ENCODE measurements around the gene NCF4.

The NCF4 gene

DNA sequence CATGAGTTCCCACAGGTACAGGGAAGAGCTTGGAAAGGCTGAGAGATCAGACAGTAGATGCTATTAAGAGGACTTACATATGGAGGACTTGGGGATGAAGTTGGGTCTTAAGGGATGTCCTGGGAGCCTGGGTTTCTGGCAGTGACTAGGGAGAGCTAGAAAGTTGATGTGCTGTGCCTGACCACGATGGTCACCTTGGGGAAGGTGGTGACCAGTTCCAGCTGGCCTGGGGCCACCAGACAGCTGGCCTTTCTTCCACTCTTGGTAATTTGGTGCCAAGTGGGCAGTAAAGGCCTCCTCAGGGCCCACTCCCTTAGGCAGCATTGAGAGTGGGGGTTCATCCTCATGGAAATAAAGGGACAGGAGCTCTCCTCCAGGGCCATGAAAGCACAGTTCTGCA is 38.7 kb downstream of the NCF4 start:
- DNase-seq: no peak

DNA sequence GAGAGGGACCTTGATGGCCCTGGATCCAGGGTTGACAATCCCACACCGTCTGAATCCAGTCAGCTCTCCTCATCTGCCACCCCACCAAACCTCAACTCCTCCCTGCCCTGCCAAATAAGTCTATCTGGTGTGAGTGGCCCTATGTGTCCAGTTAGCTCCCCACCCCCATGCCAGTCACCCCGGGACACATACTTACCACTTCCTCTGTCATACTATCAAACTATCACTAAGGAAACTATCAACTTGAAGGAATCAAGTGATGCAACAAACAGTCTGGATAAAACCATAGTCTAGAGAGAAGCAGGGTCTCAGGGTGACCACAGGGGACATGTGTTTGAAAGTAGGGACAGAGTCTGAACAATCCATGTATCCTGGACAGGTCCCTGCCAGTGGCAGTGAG is 39.4 kb downstream of the NCF4 start:
- peak; percentile 75 for DNase-seq

DNA sequence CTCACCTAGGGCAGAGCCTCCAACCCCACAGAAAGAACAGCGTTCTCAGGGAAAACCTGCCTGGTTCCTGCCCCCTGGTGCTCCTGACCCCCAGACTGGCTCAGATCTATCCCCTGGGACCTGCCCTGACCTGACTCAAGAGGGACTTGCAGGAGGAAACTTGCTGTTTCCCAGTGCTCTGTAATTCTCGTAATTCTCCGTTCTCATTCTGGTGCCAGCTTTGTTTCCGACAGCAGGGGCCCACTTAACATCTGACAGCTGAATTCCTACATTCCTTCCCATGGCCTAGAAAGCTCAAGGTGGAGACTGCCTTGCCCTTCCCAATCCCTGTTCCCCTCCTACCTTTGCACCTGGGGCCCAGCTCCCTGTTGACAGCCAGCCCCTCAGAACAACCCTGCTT is 40.1 kb downstream of the NCF4 start:
- no peak for DNase-seq

DNA sequence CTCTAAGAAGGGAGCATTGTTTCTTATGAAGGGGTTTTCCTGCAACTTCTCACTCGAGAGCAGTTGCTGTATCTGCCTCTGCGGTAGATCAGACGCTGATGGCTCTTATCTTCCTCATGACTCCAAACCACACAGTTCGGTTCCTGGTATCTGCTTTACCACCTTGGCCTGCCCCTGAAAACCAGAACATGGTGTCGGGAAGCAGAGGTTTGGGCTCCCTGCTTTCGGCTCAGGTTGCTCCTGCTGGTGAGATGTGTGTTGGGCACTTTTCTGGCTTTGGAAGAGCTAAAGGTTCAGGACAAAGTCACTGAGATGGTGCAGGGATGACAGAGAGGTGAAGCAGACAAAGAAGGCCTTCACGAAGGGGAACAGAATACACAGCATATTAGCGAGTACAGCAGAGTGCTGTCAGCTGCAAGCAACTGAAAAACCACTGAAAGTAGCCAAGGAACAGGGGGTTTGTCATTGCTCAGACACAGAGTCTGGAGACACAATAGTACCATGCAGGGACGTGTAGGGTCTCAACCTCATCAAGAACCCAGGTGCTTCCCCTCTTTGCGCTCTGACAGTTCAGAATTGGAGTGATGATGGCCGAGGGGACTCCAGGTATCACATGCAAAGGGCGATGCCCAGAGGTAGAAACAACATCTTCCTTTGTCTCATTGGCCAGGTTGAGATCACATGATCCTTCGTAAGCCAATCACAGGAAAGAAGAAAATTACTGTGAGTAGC is 40.8 kb downstream of the NCF4 start:
- peak; percentile 64 for DNase-seq

DNA sequence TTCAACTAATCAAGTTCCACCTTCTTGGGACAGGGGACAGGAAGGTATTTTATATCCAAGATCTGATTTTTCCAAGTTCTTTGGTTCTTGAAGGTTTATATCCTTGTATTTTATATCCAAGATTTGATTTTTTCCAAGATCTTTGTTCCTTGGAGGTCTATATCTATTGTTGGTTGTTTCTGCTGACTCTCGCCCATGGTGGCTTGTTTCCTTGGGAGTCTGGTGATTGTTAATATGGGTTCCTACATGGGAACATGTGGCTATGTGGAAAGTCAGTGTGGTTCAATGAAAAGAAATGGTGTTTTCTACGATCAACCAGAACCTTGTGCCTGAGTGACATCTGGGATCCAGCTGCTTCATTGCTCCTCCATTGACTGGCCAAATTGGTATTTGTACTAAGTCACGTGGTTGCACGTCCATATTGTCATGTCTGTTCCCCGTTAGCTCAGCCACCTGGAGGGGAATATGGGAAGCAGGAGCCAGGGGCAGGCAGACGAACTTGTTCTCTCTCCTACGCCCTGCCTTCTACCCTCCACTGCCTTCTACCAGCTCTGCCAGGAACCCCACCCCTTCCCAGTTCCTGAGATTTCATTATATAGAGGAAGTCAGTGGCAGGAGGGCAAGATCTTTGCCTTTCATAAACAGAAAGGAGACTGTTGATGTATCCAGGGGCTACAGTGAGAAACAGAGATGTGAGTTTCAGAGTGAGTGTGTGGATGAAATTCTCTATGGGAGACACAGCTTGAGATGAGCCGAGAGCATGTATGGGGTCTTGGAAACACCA is 41.5 kb downstream of the NCF4 start:
- DNase-seq: peak; percentile 25

DNA sequence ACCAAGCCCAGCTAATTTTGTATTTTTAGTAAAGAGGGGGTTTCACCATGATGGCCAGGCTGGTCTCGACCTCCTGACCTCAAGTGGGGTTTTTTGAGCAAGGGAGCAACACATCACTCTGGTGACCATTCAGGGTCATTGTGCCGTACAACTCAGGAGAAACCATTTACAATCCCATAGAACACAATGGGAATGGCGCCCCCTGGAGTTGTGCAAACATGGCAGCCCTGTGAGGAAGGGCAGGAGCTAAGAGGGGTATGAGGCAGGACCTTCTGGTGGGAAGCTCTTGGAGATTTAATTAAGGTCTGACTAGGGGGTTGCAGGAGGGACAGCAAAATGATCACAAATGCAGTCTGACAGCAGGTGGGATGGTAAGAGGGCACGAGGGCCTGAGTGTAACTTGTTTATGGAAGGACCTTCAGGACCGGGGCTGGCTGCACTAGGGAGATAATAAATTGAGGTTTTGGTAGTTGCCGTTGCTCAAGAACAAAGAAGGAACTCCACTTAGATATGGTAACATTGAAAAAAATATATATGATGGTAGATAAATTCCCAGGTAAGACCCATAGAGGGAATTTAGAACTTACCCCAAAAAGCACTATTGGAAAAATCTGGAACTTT is 43.6 kb downstream of the NCF4 start:
- DNase-seq: no peak

DNA sequence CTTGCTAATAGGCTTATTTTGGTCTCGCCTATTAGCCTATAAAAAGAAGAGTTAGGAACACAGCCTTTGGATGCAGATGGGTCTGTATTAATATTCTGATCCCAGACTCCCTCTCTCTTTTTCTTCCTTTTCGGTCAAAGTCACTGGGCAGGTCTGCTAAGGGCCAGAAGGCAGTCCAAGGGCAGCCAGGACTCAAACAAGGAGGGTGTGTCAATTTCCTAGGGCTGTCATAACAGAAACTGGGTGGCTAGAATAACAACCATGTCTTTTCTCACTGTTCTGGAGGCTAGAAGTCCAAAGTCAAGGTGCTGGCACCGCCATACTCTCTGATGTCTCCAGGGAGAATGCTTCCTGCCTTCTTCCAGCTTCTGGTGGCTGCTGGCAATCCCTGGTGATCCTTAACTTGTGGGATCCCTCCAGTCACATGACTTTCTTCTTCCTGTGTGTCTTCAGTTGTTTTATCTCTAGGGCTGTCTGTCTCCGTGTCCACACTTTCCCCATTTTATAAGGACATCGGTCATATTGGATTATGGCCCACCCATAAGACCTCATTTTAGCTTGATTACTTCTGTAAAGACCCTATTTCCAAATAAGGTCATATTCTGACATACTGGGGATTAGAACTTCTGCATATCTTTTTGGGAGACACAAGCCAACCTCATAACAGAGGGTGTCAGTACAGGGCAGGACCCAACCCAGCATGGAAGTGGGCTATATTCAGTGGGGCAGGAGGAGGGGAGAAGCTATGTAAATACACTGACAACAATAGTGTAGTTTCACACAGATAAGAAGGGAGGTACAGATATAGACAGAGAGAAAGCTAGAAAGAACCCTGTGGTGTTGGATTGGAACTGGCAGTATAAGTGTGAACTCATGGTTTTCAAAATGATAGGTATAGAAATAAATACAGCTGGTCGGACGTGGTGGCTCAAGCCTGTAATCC is 46.7 kb downstream of the NCF4 start:
- DNase-seq: no peak

DNA sequence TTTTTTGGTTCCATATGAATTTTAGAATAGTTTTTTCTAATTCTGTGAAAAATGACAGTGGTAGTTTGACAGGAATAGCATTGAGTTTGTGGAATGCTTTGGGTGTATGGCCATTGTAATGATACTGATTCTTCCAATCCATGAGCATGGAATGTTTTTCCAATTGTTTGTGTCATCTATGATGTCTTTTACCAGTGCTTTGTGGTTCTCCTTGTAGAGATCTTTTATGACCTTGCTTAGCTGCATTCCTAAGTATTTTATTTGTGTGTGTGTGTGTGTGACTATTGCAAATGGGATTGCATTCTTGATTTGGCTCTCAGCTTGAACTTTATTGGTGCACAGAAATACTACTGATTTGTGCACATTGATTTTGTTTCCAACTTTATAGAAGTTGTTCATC is 49.7 kb downstream of the NCF4 start:
- no peak for DNase-seq

DNA sequence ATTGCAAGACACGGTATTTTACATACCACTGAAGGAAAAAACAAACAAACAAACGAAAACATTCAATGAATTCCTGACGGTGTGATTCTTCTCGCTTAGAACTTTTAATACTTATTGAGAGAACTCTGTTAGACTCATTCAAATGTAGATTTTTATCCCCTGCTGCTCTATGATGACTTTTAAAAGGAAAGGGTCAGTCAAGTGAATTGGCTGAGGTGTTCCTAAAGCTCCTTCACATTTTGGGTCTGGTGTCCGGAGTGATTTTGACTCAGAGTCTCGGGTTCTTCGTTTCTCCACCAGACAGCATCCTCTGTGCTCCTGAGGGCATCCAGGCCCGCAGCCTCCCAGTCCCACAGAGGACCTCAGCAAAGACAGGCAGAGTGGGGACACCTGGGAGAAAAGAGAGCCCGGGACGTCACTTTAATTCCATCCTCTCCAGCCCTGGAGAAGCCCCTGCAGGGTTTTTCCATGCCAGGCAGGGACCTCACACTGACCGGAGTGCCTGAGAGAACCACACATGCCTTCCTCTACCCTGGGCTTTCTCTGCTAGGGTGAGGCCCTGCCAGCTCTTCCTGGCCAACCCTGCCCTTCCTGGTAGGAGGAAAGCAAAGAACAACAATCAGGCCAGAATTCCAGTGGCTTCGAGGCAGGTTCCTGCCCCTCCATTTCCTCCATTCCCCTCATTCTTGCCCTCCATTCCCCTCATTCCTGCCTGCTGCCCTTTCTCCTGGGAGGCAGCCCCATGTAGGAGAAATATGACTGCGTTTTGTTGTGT is 51.3 kb downstream of the NCF4 start:
- DNase-seq: no peak

DNA sequence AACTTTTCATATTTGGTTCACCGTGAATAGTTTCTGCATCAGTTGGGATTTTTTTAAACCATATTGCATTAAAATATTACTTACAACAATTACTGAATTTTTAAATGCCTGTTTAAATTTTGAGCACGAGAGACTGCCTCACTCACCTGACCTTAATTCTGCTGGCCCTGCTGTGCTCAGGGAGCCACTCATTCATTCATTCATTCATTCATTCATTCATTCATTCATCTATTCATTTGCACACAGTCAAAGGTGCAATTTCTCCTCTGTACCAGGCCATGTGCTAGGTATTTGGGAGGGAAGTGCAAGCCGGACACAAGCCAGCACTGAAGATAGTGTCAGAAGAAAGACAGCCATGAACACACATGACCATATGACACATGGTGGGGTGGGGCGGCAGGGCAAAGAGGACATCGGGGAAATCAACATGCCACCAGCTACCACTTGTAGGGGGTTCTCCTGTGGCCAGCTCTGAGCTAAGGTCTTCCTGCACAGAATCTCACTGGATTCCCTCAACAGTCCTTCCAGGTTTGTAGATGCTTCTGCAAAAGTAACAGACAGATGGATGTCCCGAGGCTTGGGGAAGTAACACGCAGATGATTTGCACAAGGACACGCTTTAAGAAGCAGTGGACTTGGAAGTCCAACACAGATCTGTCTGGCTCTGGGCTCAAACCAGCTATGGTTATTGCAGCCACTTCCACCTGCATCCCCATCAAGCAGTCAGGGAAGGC is 52.1 kb downstream of the NCF4 start:
- peak; percentile 52 for DNase-seq

DNA sequence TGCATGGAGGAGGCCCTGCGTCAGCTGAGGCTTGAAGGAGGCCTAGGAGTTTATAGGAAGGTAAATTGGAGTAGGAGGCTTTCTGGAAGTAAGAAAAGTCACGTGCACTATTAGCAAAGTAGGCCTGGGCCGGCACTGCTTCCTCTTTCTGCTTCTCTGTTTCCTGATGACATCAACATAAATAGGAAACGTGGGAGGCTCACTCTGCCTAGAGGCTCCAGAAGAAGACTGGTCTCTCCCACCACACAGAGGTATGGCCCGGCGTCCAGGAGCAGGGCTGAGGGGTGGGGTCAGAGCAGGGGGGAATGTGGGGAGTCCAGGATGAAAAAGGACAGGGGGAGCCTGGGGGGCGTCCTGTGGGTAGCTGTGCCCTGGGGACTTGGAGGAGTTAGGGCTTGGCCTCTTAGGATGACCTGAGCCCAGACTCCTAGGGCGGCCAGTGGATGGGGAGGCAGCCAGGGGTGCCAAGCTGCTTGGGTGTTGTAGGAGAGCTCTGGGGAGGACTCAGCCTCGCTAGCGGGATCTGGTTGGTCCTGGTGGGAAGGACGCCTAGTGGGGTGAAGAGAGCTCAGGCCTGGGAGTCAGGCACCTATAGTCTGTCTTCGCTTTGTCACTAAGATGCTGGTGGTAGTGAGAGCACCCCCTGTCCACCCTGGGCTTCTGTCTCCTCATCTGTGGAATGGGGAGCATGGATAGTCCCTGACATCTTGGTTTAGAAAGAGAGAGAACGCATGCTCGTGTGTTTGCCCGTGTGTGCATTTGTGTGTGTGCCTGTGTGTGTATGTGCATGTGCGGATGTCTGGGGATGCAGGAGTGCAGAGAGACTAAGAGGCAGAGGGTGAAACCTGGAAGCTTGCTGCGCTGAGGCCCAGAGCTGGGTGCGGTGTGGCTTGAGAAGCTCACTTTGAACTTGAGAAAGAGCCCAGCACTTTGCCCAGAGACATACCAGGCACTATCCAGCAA is 52.9 kb downstream of the NCF4 start, which contains the start of gene CSF2RB:
Gene CSF2RB, plus strand, starts transcription at position 202 of the 963 bp plus-strand sequence. CDS start 8,580 bp downstream, outside the sequence.
- peak; percentile 91 for DNase-seq

DNA sequence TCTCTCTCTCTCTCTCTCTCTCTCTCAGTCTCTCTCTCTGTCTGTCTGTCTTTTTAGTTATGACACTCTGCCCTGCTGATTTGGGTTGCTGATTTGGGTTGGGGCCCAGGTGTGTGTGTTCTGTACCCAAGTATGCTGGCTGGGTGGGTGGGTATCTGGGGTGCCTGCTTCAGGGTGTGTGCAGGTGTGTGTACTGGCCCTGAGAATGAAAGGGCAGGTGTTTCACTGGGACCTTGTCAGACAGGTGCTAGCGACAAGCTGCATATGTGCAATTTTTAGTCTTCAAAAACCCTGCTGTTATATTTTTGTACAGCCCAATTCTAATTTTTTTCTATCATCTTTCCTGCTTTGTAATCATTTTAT is 53.6 kb downstream of the NCF4 start:
- no peak for DNase-seq

DNA sequence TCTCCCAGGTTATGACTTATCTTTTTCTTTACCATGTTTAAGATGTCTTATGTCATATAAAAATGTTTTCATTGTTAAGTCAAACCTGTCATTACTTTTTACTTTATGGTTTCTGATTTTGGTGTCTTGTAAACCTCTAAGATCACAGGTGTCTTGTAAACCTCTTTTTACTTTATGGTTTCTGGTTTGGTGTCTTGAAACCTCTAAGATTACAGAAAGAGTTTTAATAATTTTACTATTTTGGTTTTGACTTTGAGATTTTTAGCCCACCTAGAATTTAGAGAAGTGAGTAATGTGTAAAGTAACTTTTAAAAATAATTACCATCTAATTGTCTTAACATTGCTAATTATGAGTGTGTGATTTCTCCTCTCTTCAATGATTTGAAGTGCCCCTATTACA is 55.2 kb downstream of the NCF4 start:
- no peak for DNase-seq

DNA sequence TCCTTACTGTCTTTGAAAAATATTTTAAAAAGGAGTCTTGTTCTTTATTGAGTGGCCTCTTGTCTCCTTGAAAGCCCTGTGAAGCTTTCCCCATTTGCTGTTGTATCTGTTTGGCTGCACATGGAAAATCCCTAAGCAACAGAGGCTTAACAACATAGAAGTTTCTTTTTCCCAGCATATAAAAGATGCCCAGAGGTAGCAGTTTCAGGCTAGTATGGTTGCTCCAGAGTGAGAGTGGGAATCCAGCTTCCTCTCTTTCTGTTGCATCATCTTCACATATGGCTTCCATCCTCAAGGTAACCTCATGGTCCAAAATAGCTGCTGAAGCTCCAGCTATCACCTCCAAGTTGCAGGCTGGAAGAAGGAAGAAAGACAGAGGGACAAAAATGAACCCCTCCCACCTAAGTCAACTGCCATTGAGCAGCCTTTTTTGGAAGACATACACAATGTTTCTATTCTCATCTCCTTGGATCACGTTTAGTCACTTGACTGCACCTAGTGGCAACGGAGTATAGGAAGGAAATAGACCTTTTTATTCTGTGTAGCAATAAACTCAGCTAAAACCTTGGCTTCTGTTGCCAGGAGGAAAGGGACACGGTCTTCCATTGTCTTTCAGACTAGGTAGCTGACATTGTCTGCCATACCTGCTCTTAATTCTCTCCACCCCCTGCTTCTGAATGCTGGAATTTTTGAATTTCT is 57.9 kb downstream of the NCF4 start:
- DNase-seq: no peak

DNA sequence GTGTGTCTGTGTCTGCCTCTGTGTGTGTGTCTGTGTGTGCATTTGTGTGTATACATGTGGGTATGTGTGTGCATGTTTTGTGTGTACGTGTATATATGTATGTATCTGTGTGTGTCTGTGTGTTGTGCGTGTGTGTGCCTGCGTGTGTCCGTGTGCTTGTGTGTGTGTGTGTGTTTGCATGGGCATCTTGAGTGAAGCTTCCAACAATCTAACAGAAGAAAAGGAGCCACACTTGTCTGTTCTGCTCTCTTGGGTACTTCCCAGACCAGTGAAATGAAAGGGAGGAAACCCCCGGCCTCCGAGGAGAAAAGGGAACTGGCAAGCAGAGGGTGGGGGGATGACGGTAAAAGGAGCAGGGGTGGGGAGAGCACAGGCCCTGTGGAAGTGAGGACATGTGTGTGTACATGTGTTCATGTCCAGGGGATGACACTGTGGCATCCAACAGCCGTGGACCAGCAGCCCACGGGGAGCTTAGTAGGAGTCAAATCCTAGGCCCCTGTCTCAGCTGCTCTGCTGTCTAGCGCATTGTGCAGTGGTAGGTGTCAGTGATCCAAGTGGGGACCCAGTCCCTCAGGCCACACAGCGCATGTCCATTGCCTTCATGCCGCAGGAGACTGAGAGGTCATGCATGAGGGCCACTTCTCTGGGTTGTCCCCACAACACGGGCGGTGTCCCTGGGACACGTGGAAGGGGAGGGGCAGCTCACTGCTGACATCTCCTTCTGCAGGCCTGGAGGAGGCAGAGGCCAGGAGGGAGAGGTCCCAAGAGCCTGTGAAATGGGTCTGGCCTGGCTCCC is 60.7 kb downstream of the NCF4 start:
- peak; percentile 60 for DNase-seq

DNA sequence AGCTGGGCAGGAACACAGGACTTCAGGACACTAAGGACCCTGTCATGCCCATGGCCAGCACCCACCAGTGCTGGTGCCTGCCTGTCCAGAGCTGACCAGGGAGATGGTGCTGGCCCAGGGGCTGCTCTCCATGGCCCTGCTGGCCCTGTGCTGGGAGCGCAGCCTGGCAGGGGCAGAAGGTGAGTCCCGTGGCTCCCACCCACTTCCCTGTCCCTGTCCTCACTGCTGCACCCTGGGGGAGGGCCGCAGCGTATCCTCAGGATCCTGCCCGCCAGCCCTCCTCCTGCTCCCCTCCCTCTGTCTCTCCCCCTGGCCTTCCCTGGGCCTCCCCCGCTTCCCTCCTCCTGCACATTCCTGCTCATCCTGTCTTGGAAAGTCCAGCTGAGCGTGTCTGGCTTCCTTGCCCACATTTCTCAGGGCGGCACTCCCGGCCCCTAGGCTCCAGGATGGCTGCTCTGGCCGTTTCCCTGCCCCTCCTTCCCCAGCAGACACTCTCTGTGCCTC is 61.4 kb downstream of the NCF4 start:
- DNase-seq: no peak

DNA sequence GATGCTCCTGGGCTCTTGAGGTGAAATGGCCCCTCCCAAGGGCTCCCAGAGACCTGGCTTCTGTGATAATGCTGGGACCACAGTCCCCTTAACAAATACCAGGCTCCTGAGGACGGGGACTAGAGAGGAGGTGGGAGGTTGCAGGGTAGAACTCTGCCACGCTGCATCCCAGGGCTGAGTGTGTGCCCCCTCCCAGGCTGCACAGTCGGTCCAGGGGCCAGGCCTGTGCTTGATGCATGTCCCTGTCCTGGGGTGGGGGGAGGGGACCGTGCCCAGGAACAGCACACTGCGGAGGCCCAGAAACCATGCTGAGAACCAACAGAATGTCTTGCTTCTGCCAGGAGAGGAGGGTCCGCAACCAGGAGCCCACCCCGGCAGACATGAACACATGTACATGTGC is 61.9 kb downstream of the NCF4 start:
- DNase-seq: no peak

DNA sequence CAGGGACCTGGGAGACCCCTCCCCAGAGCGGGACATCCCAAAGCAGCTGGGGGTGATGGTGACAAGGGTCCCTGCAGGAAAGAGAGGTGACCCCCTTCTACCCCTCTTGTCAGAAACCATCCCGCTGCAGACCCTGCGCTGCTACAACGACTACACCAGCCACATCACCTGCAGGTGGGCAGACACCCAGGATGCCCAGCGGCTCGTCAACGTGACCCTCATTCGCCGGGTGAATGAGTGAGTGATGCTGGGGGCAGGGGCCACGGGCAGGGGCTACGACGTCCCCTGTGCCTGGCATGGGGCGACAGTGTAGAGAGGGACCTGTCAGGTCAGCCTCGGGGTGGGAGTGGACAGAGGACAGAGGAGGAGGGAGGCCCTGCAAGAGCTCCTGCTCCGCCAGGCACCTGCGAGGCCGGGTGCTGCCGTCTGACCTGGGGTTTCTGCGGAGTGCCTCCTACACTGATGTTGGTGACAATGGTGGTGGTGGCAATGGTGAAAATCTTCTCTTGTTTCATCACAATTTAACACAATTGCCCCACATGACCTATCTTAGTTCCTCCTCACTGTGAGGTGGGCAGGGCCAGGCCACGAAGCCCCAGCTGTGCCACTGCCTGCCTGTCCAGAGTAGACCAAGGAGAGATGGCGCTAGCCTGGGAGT is 62.5 kb downstream of the NCF4 start:
- DNase-seq: peak; percentile 51
